A549 treated with GW870086 at 1 μM for 4 hours (cell line): ENCODE data around the gene CTAGE9. TPM values are rescaled to one million over a fixed set of nuclear protein-coding genes. Genes with fewer than 3 reads are reported as not detected.

Experiments used
- total RNA-seq: library from RNA; stranded (reverse); fragments of 200-300 nt; extraction: Qiagen RNA extraction; gene quantifications from 5 replicates; pipeline ENCODE4 v1.2.3, GENCODE V29; 2022; ENCODE audit warnings: low read depth

The CTAGE9 gene
- not detected in 5 replicates for total RNA-seq

GRCh38 chr6:131710917-131711316 is at the start of gene CTAGE9:
Gene CTAGE9 (minus strand): TSS chr6:131711017. CDS start chr6:131711017, 0 bp downstream.

Other genes with a start within 250 kb of the CTAGE9 start
- not detected in 5 replicates for gene ARG1, start 137.8 kb downstream of the CTAGE9 start, total RNA-seq
- 5.3 to 8.4 TPM (median 6.9 TPM) in 5 replicates for gene MED23, start 82.8 kb downstream of the CTAGE9 start, total RNA-seq
- gene ENPP3, start 73.7 kb downstream of the CTAGE9 start, total RNA-seq: 0.05 TPM in 1 of 5 replicates, not detected in the others
- gene OR2A4, start 9.6 kb downstream of the CTAGE9 start, total RNA-seq: not detected in 5 replicates
- gene ENPP1, start 97.0 kb upstream of the CTAGE9 start, total RNA-seq: 0.87 to 1.6 TPM (median 1.3 TPM) in 5 replicates
- 57.9 to 92.2 TPM (median 70.8 TPM) in 5 replicates for gene CCN2, start 240.4 kb upstream of the CTAGE9 start, total RNA-seq